Activated CD4-positive, alpha-beta memory T cell treated with anti-CD3 and anti-CD28 coated beads for 36 hours (primary cell): ENCODE results near the gene KLRG1. TPM values are rescaled to one million over a fixed set of nuclear protein-coding genes. Genes with fewer than 3 reads are reported as not detected.

Source experiments
- CTCF ChIA-PET: fragments of 350-600 bp; sonication (Branson Sonifier 250); formaldehyde crosslinking; loops from one replicate; lab custom pipeline; 2021; ENCODE audit warnings: antibody characterized with exemption, inconsistent platforms; lab: Charles Lee
- POLR2A ChIA-PET: fragments of 350-600 bp; sonication (Branson Sonifier 250); formaldehyde crosslinking; loops from one replicate; lab custom pipeline; 2021; ENCODE audit warnings: antibody characterized with exemption; lab: Charles Lee
- DNase-seq: peaks from one replicate; pipeline ENCODE4 v3.0.0-alpha.2; 2020
- H3K27ac Mint-ChIP-seq: one replicate; pipeline ENCODE4 v1.8.0; 2021; ENCODE audit warnings: mixed read lengths
- H3K27me3 Mint-ChIP-seq: one replicate; pipeline ENCODE4 v1.8.0; 2021; ENCODE audit warnings: mixed read lengths
- H3K36me3 Mint-ChIP-seq: one replicate; pipeline ENCODE4 v1.8.0; 2021; ENCODE audit warnings: mixed read lengths
- H3K4me1 Mint-ChIP-seq: one replicate; pipeline ENCODE4 v1.8.0; 2021; ENCODE audit warnings: low read depth, mixed read lengths
- H3K4me3 Mint-ChIP-seq: one replicate; pipeline ENCODE4 v1.8.0; 2021; ENCODE audit warnings: mild to moderate bottlenecking, mixed read lengths
- H3K9me3 Mint-ChIP-seq: one replicate; pipeline ENCODE4 v1.8.0; 2021; ENCODE audit warnings: mixed read lengths
- intact Hi-C: fragments of 100-400 bp; cut with micrococcal nuclease; formaldehyde crosslinking; loops from one replicate; pipeline ENCODE4 v1.15.1; 2023
- total RNA-seq, 2 experiments: library from RNA; stranded (reverse); gene quantifications; one replicate each; pipeline ENCODE4 v1.2.3, GENCODE V29; 2021

KLRG1 gene
- total RNA-seq, 2 experiments from 2014 or later, result 4.4 to 5.4 TPM

- CTCF ChIA-PET, result interaction anchor here (1.2 kb wide), 1 partner anchor 94 kb away, joined by 4 read pairs; the partner anchor contains the start of gene M6PR
- no peak overlapping the region for H3K27ac Mint-ChIP-seq
Measured at GRCh38 chr12:9043766-9044165, 54.4 kb downstream of the KLRG1 start.

DNA sequence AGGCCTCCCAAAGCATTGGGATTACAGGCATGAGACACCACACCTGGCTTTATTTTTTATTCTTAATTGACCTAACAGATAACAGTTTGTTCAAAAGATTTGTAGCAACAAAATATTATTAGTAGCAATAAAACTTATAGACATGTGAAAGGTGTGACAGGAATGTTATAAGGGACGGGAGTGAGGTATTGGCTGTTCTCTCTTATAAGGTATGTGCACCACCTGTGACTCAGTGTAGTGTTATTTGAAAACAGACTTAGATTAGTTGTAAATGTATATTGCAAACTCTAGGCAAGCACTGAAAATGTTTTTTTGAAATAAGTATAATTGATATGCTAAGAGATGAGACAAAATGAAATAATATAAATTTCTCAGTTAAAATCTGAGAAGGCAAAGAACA is 57.8 kb downstream of the KLRG1 start:
- no peak overlapping the region for H3K27ac Mint-ChIP-seq

More at GRCh38 chr12:9043766-9044165, 54.4 kb downstream of the KLRG1 start:
- Mint-ChIP-seq H3K9me3 (peaks cover 5% of the 10 kb centered on the region), H3K27me3 (no peaks in the 10 kb centered on the region), H3K4me3 (no peak overlapping the region), H3K4me1 (peaks cover 53% of the 10 kb centered on the region), H3K36me3 (no peaks in the 10 kb centered on the region)
- intact Hi-C loops, result no loop called here
- DNase-seq, result no peak
- POLR2A ChIA-PET, result no interaction called here

DNA sequence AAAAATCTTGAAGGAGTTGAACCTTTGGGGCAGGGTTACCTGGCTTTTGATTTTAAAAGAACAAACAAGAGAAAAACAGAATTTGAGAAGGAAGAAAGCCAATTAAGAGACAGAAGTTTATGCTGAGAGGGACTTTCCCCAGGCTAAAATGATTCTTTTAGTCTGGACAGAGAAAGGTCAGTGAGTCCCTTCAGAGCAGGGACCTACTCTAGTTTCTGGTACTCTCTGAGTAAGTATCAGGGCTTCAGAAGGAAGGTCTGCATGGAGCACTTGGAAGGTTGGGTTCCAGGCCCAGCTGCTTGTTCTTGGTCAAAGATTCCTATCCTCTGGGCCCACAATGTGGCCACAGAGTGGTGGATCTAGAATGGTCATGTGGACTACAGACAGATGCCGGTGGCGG is 59.6 kb downstream of the KLRG1 start:
- CTCF ChIA-PET, result interaction anchor here (0.6 to 5.6 kb wide), 43 partner anchors 7 to 508 kb away, joined by 3 to 128 read pairs (median 5); partner anchors contain the start of genes M6PR, PHC1 and RIMKLB

More for the DNA sequence above, 57.8 kb downstream of the KLRG1 start:
- no peak for DNase-seq
- H3K27me3 Mint-ChIP-seq, result no peaks in the 10 kb centered on the region
- ChIA-PET POLR2A (no interaction called here), CTCF (interaction anchor here (0.7 to 5.6 kb wide), 9 partner anchors 10 to 469 kb away, joined by 3 to 128 read pairs (median 7); partner anchors contain the start of gene M6PR)
- intact Hi-C loops, result loop anchor here (5.0 kb wide), 3 partner anchors 155 to 505 kb away; partner anchors contain the start of genes CLEC4E and RIMKLB
- peaks cover 31% of the 10 kb centered on the region for H3K4me1 Mint-ChIP-seq
- peaks cover 5% of the 10 kb centered on the region for H3K9me3 Mint-ChIP-seq
- H3K4me3 Mint-ChIP-seq, result no peak overlapping the region
- no peaks in the 10 kb centered on the region for H3K36me3 Mint-ChIP-seq

DNA sequence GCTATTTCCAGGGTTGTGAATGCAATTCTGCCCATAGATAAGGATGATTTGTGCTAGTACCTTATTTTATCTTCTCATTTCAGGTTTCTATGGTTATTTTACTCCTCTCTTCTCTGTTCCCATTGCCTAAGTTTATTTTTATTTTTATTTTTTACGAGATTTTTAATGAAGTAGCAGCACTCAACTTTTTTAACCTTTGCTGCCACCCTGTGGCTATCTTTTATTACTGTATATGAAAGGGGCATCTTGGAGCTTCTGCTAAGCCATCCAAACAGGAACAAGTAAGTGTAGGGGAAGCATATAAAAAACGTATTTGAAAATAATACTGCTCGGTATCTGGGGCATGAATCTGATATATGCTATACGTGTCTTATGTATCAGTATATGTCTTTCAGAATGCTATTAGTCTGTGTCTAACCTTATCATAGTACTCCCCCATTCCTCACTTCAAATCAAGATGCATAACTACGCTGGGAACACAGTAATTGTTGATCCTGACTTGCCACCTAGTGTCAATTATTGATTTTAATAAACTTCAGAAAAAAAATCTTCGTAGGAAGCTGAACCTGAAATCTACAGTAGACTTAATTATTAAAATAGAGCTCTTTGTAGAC is 60.3 kb downstream of the KLRG1 start:
- CTCF ChIA-PET, result interaction anchor here (0.6 to 5.6 kb wide), 57 partner anchors 8 to 1968 kb away, joined by 3 to 128 read pairs (median 4); partner anchors contain the start of genes M6PR, PHC1 and RIMKLB
- no peaks in the 10 kb centered on the region for H3K36me3 Mint-ChIP-seq
- POLR2A ChIA-PET, result interaction anchor here (0.7 to 0.9 kb wide), 4 partner anchors 99 to 392 kb away, joined by 3 to 5 read pairs (median 3); no protein-coding TSS in a partner anchor

More for the DNA sequence above, 59.6 kb downstream of the KLRG1 start:
- POLR2A ChIA-PET, result interaction anchor here (0.8 to 0.9 kb wide), 3 partner anchors 98 to 392 kb away, joined by 3 to 5 read pairs (median 3); no protein-coding TSS in a partner anchor
- H3K9me3 Mint-ChIP-seq, result peaks cover 5% of the 10 kb centered on the region
- peaks cover 24% of the 10 kb centered on the region for H3K4me1 Mint-ChIP-seq
- no peaks in the 10 kb centered on the region for H3K36me3 Mint-ChIP-seq
- intact Hi-C loops, result loop anchor here (1.0 to 5.0 kb wide), 6 partner anchors 99 to 507 kb away; partner anchors contain the start of genes CLEC4E and RIMKLB
- no peak for DNase-seq
- H3K27ac Mint-ChIP-seq, result peak overlapping the region; percentile 24
- no peaks in the 10 kb centered on the region for H3K27me3 Mint-ChIP-seq
- no peak overlapping the region for H3K4me3 Mint-ChIP-seq

GRCh38 chr12:9050521-9051157 is 61.3 kb downstream of the KLRG1 start:
- DNase-seq, result no peak
- ChIA-PET CTCF (interaction anchor here (0.8 to 5.6 kb wide), 41 partner anchors 8 to 509 kb away, joined by 3 to 128 read pairs (median 7); partner anchors contain the start of genes M6PR and PHC1), POLR2A (no interaction called here)
- no peaks in the 10 kb centered on the region for H3K36me3 Mint-ChIP-seq
- no peak overlapping the region for H3K27ac Mint-ChIP-seq
- H3K27me3 Mint-ChIP-seq, result no peaks in the 10 kb centered on the region
- intact Hi-C loops, result no loop called here
- peaks cover 2% of the 10 kb centered on the region for H3K9me3 Mint-ChIP-seq
- no peak overlapping the region for H3K4me3 Mint-ChIP-seq
- H3K4me1 Mint-ChIP-seq, result peaks cover 21% of the 10 kb centered on the region

More for the DNA sequence above, 60.3 kb downstream of the KLRG1 start:
- Mint-ChIP-seq H3K4me3 (no peak overlapping the region), H3K4me1 (peaks cover 24% of the 10 kb centered on the region), H3K27ac (no peak overlapping the region), H3K9me3 (peaks cover 5% of the 10 kb centered on the region), H3K27me3 (no peaks in the 10 kb centered on the region)
- intact Hi-C loops, result loop anchor here (1.0 to 5.0 kb wide), 6 partner anchors 99 to 507 kb away; partner anchors contain the start of genes CLEC4E and RIMKLB
- no peak for DNase-seq

GRCh38 chr12:9051158-9051550 is 61.8 kb downstream of the KLRG1 start:
- Mint-ChIP-seq H3K9me3 (no peaks in the 10 kb centered on the region), H3K4me1 (peaks cover 17% of the 10 kb centered on the region), H3K4me3 (no peak overlapping the region), H3K27ac (no peak overlapping the region), H3K36me3 (no peaks in the 10 kb centered on the region), H3K27me3 (no peaks in the 10 kb centered on the region)
- POLR2A ChIA-PET, result no interaction called here
- DNase-seq, result no peak
- intact Hi-C loops, result no loop called here
- CTCF ChIA-PET, result interaction anchor here (0.9 to 5.6 kb wide), 12 partner anchors 10 to 507 kb away, joined by 3 to 128 read pairs (median 8); partner anchors contain the start of gene M6PR

GRCh38 chr12:9052610-9053009 is 63.3 kb downstream of the KLRG1 start:
- no peak overlapping the region for H3K27ac Mint-ChIP-seq
- ChIA-PET CTCF (interaction anchor here (1.0 kb wide), 1 partner anchor 11 kb away, joined by 3 read pairs; no protein-coding TSS in a partner anchor), POLR2A (no interaction called here)

More at GRCh38 chr12:9052610-9053009, 63.3 kb downstream of the KLRG1 start:
- no peaks in the 10 kb centered on the region for H3K36me3 Mint-ChIP-seq
- DNase-seq, result no peak
- intact Hi-C loops, result no loop called here
- H3K27me3 Mint-ChIP-seq, result no peaks in the 10 kb centered on the region
- peaks cover 10% of the 10 kb centered on the region for H3K4me1 Mint-ChIP-seq
- no peaks in the 10 kb centered on the region for H3K9me3 Mint-ChIP-seq
- no peak overlapping the region for H3K4me3 Mint-ChIP-seq

Other genes starting within 250 kb of the KLRG1 start
- gene A2ML1, start 166.9 kb upstream of the KLRG1 start, total RNA-seq, result not detected
- gene PHC1, start 75.0 kb upstream of the KLRG1 start, total RNA-seq, result 10 to 100 TPM; 21.6 to 24.0 TPM
- 100 to 1,000 TPM; 150 to 164 TPM for gene M6PR, start 39.9 kb upstream of the KLRG1 start, total RNA-seq
- gene A2M, start 126.4 kb downstream of the KLRG1 start, total RNA-seq, result not detected
- gene PZP, start 218.8 kb downstream of the KLRG1 start, total RNA-seq, result not detected